NCI-H1092 treated with DMSO at 0.1 percent for 48 hours (cell line): ENCODE results near the gene ZBTB7C.

Experiments used
- DNase-seq: peaks from one replicate; lab custom pipeline; 2025; lab: John Stamatoyannopoulos, UW

The ZBTB7C gene

GRCh38 chr18:48191494-48191893 is 217.7 kb downstream of the ZBTB7C start:
- peak; percentile 64 for DNase-seq

DNA sequence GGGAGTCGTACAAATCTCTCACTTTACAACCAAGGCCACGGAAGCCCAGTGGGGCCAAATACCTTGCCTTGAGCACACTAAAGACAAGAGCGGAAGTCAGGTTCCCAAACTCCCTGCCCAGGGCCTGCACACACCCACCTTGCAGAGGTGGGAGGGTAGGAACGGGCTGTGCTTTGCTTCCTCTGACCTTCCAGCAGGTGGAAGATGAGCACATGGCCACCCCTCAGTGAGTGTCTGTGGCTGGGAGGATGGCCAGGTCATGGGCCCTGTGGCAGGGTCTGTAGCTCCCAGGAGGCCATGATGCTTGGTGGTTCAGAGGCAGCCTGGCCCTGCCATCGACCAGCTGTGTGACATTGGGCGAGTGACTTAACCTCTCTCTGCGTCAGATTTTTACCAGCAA is 218.2 kb downstream of the ZBTB7C start:
- no peak for DNase-seq

- DNase-seq, result no peak
Measured at GRCh38 chr18:48188609-48189008, 220.6 kb downstream of the ZBTB7C start.

DNA sequence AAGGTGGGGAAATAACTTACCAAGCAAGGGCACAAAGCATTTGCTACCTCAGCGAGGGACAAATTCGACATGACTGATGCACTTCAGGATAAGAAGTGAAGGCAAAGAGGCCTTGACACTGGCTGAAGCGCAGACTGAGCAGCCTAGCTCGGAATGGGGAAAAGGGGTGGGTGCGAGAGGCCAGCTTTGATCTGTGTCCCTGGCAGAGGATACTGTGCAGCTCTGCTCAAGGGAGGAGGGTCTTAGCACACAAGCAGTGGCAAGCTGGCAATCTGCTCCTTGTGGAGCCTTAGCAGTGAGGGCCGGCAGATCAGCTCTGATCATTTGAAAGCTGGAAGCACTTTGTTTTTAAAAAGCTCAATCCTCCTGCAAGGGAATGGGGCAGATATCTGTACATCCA is 222.3 kb downstream of the ZBTB7C start:
- DNase-seq, result no peak

DNA sequence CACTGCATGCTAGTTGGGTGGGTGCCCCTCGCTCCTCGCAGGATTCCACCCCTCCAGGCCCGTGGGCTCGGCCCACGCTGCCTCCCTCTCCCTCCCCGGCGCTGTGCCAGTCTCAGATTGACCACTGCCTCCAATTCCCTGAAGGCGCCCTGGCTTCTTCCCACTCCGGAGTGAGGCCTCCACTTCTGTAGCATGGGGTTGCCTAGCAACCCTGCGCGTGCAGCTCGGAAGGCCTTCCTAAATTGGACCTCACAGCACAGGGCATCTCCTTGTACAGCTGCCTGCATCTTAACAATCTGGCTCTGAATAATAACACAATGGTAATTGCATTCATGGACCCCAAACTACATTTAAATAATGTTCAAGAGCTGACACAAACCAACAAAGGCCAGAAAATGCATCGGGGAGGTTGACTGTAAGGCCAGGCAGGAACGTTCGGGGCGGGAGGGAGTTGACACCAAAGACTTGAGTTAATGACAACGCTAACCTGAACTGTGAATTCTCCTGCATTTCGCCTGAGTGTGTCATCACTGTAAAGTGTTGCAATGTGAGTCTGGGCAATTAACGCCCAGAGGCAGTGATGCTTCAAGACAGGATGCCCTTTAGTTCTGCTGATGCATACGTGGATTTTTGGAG is 222.9 kb downstream of the ZBTB7C start:
- peak; percentile 52 for DNase-seq

- DNase-seq, result no peak
Measured at GRCh38 chr18:48184118-48184517, 225.1 kb downstream of the ZBTB7C start.

GRCh38 chr18:48183613-48184012 is 225.6 kb downstream of the ZBTB7C start:
- DNase-seq, result no peak

- no peak for DNase-seq
Measured at GRCh38 chr18:48182779-48183178, 226.4 kb downstream of the ZBTB7C start.

DNA sequence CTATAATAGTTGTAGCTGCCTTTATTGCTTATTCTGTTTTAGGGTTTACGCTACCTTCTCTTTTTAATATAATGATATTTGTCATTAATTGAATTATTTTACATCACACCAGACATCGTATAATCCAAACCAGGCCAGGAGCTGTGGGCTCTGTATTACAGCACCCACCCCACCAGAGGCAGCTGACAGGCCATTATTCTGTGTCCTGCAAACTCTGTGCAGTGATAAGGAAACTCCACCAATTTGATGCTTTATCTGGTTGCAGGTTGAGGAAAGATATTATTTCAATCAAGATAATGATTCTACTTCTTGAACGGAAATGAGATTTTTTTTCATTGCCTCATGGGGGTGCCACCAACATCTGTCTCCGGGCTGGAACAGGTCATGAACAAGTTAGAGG is 227.3 kb downstream of the ZBTB7C start:
- DNase-seq, result no peak

GRCh38 chr18:48181087-48181823 is 227.9 kb downstream of the ZBTB7C start:
- DNase-seq, result no peak

DNA sequence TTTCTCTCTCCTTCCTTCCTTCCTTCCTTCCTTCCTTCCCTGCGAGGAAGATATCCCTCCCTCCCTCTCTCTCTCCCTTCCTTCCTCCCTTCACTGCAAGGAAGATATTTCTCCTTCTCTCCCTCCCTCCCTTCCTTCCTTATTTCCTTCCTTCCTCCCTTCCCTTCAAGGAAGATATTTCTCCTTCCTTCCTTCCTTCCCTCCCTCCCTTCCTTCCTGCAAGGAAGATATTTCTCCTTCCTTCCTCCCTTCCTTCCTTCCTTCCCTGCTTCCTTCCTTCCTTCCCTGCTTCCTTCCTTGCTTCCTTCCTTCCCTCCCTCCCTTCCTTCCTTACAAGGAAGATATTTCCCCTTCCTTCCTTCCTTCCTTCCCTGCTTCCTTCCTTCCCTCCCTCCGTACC is 229.5 kb downstream of the ZBTB7C start:
- DNase-seq, result no peak

- no peak for DNase-seq
Measured at GRCh38 chr18:48179001-48179400, 230.2 kb downstream of the ZBTB7C start.

DNA sequence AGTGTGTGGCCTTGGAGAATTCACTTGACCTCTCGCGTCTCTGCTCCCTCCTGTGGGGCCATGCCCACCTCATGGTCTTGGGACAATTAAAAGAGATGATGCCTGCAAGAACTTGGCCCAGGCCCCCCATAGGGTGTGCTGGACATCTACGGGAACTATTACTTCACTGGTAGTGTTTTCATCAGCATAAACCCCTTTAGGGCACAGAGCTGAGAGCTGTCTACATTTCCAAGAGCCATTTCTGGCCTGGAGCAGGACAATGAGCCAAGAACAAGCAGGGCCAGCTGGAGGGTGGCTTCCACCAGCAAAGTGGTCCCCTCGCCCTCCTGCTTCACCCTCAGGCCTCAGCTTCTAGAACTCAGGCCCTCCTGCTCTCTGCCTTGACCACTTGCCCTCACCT is 232.3 kb downstream of the ZBTB7C start:
- DNase-seq, result no peak

GRCh38 chr18:48173557-48173956 is 235.6 kb downstream of the ZBTB7C start:
- DNase-seq, result no peak

DNA sequence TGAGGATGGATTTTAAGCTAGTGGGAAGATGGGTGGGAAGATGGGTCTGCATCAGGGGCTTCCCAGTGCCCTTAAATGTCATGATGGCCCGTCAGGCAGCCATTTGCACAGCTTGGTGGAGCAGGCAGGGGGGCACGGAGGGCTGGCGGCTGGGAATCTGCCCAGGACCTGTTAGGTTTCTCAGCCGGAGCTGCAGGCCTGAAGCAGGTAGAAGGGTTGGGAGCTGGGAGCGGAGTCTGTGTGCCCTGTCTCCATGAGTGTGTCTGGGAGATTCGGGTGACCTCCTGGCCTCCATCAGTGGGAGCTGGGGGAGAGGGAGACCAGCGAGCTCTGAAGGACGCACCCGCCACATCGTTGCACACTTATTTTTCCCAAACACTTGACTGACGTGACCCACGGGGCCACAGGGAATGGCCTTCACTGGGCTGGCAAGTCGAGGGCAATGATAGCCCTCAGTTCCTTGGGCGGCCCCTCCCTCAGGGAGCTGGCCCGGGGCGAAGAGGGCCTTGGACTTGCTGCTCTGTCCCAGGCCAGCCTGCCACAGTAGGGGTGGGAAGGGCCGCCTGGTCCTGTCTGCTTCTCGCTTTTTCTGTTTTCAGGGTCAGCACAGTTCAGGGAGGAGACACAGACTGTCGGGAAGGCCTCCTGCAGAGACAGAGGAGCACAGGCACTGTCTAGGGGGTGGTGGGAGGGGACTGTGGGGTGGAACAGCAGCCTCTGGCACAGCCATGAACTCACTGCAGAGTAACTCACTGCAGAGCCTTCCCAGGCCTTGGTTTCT is 236.8 kb downstream of the ZBTB7C start:
- no peak for DNase-seq

- no peak for DNase-seq
Measured at GRCh38 chr18:48171490-48172188, 237.5 kb downstream of the ZBTB7C start.

DNA sequence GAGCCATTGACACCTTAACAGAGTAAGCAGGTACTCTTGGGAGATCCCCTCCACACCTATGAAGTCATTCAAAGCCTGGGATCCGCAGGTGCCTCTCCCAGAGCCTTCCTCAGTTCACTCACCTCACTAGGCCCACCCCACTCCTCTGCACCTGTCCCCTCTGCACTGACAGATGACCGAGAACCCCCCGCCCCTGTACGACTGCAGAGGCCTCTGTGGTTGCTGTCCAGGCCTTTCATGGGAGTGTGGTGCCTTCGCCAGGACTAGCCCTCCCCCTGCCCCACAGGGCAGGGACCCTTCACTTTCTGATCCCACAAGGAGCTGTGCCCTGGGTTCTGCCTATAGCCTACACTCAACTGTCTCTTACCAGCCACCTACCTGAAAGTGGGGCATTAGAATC is 238.5 kb downstream of the ZBTB7C start:
- DNase-seq, result no peak

DNA sequence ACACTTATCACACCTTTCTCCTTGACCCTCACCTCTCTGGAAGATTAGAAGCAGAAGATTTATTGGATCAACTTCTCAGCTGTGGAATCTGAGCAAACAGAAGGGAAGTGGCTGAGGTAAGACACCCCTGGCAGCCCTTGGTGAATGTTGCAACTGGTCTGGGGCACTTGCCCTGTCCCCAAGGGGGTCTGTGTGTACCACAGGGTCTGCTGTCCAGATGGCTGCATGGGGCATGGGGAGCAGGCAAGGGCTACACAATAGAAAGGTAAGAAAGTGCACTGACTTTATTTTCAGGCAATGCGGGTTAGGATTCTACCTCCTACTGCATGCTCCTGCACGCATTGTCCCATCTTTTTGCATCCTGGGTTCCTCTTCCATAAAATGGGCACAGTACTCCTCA is 240.3 kb downstream of the ZBTB7C start:
- DNase-seq, result no peak

DNA sequence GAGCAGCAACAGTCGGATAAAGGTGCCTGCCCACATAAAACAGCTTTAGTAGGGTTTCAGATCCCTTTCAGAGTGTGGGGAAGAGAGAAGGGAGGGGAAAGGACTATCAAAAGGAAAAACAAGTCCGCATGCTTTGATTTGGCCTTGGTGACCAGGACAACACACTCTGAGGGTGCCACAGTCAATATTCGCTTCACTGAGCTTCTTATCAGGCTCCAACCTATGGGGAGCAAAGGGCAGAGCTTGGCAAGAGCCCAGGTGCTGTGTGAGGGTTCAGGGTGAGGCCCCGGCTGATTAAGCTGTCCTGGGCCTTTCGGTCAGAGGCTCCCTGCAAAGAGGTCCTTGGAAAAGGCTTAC is 241.3 kb downstream of the ZBTB7C start:
- no peak for DNase-seq

DNA sequence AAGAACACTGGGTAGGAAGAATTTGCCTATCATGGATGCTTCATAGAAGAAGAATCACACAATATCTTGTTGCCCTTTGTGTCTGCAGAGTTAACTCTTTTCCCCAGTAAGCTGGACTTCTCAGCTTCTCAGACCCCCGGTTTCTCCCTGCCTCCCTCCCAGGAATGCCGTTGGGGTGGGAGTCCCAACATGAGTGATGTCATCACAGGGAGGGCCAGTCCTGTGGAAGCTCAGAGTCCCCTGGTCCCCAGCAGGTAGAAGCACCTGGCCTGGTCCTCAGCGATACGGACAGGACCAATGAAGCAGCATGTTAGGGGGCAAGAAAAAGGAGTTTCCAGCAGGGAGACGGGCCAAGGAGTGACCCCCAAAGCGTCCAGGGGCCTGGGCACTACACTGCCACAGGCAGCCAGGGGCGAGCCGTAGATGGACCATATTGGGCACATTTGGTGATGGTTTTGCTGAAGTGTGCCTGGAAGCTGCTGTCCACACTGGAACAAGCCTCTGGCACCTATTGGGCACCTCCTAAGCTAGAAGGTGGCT is 242.8 kb downstream of the ZBTB7C start:
- no peak for DNase-seq

DNA sequence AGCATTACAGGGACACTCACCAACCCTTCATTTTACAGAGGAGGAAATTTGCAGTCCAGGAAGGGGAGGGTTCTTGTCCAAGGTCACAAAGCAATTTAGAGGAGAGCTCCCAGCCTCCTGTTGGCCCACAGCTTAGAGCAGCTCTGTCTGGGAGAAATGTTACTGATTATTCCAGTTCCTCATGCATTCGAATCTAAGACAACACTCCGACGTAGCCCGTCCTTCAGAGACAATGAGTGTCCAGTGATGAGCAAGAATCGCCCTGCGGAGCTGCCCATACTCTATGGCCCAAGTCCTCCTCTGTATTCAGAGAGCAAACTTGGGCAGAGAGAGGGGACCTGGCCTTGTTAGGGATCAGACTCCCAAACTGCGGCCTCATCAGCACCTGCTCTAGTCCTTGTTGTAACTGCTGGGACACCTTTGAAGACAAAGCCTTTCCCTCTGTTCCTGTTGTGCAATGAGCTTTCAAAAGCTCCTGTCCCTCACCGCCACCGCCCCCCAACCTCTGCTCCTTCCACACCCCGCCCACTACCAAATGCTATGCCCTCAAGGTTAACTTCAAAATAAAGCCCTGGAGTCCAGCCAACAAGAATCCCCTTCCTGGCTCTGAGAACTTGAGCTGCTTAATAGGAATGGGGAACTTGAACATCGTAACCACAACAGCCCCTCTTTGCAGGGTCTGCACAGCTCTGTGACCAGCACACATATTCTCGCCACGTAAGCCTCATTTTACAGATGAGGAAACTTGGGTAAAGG is 243.9 kb downstream of the ZBTB7C start:
- DNase-seq, result no peak

GRCh38 chr18:48164701-48165100 is 244.5 kb downstream of the ZBTB7C start:
- DNase-seq, result no peak
